GM19025 (cell line): ENCODE measurements around the gene CMIP.

Experiments used
- ATAC-seq: cut with Tn5 transposase; IDR thresholded peaks from one replicate; pipeline ENCODE4 v1.9.1; 2021; ENCODE audit warnings: mild to moderate bottlenecking, low read depth, moderate library complexity; ENCODE audit not compliant: unreplicated experiment

Gene CMIP

GRCh38 chr16:81544700-81545271 lies 100.2 kb downstream of the CMIP start:
- ATAC-seq, result no peak

- ATAC-seq, result no peak
Measured at GRCh38 chr16:81545470-81546250, 101.1 kb downstream of the CMIP start.

- ATAC-seq, result no peak
Measured at GRCh38 chr16:81546781-81547180, 102.2 kb downstream of the CMIP start.

GRCh38 chr16:81547194-81547938 lies 102.8 kb downstream of the CMIP start:
- ATAC-seq, result no peak

GRCh38 chr16:81547939-81548216 lies 103.3 kb downstream of the CMIP start:
- no peak for ATAC-seq

GRCh38 chr16:81548551-81548875 lies 103.9 kb downstream of the CMIP start:
- ATAC-seq, result no peak

GRCh38 chr16:81548876-81549546 lies 104.4 kb downstream of the CMIP start:
- ATAC-seq, result no peak

- no peak for ATAC-seq
Measured at GRCh38 chr16:81549547-81550431, 105.2 kb downstream of the CMIP start.

- no peak for ATAC-seq
Measured at GRCh38 chr16:81550432-81550808, 105.8 kb downstream of the CMIP start.

- no peak for ATAC-seq
Measured at GRCh38 chr16:81551151-81551808, 106.7 kb downstream of the CMIP start.

- no peak for ATAC-seq
Measured at GRCh38 chr16:81551821-81552304, 107.3 kb downstream of the CMIP start.

- ATAC-seq, result no peak
Measured at GRCh38 chr16:81552743-81553079, 108.1 kb downstream of the CMIP start.

GRCh38 chr16:81553080-81553813 lies 108.6 kb downstream of the CMIP start:
- ATAC-seq, result no peak

- ATAC-seq, result no peak
Measured at GRCh38 chr16:81553814-81554675, 109.4 kb downstream of the CMIP start.

GRCh38 chr16:81554979-81555378 lies 110.4 kb downstream of the CMIP start:
- ATAC-seq, result no peak

GRCh38 chr16:81555660-81556059 lies 111.1 kb downstream of the CMIP start:
- no peak for ATAC-seq

GRCh38 chr16:81556715-81557284 lies 112.2 kb downstream of the CMIP start:
- no peak for ATAC-seq

- no peak for ATAC-seq
Measured at GRCh38 chr16:81558077-81558443, 113.5 kb downstream of the CMIP start.
